Astrocyte (in vitro differentiated cells and primary cell): ENCODE results near the gene HS2ST1. TPM values are rescaled to one million over a fixed set of nuclear protein-coding genes. Genes with fewer than 3 reads are reported as not detected.

Source experiments
- DNase-seq: peaks from one replicate; pipeline ENCODE4 v3.0.0-alpha.2; 2010; ENCODE audit warnings: low read depth
- FAIRE-seq: peaks from 2 replicates; lab custom pipeline; 2011; peaks lifted over from hg19 to GRCh38; lab: Jason Lieb, UNC
- H2AFZ ChIP-seq: 2 replicates; pipeline ENCODE4 v1.6.0; 2012; ENCODE audit warnings: low read depth, low read length, inconsistent platforms
- H3K27ac ChIP-seq: 2 replicates; pipeline ENCODE4 v1.5.1; 2011; ENCODE audit warnings: low read depth, low read length, inconsistent platforms
- H3K27me3 ChIP-seq: 2 replicates; pipeline ENCODE4 v1.6.0; 2011; ENCODE audit warnings: low read length, inconsistent platforms; ENCODE audit not compliant: insufficient read depth
- H3K36me3 ChIP-seq: 2 replicates; pipeline ENCODE4 v1.5.1; 2011; ENCODE audit warnings: low read length, inconsistent platforms; ENCODE audit not compliant: insufficient read depth
- H3K4me1 ChIP-seq: 2 replicates; pipeline ENCODE4 v1.5.1; 2011; ENCODE audit warnings: low read length, inconsistent platforms; ENCODE audit not compliant: insufficient read depth
- H3K4me2 ChIP-seq: 2 replicates; pipeline ENCODE4 v1.6.0; 2012; ENCODE audit warnings: low read length, inconsistent platforms
- H3K4me3 ChIP-seq: 2 replicates; pipeline ENCODE4 v1.5.1; 2011; ENCODE audit warnings: low read depth, mild to moderate bottlenecking, low read length, inconsistent platforms; ENCODE audit not compliant: insufficient read depth
- H3K79me2 ChIP-seq: 2 replicates; pipeline ENCODE4 v1.6.0; 2012; ENCODE audit warnings: mild to moderate bottlenecking, low read length, inconsistent platforms; ENCODE audit not compliant: insufficient read depth
- H3K9ac ChIP-seq: 2 replicates; pipeline ENCODE4 v1.6.0; 2012; ENCODE audit warnings: mild to moderate bottlenecking, low read length, inconsistent platforms
- H3K9me3 ChIP-seq: 2 replicates; pipeline ENCODE4 v1.5.1; 2012; ENCODE audit warnings: low read depth, mild to moderate bottlenecking, low read length, inconsistent platforms; ENCODE audit not compliant: insufficient read depth
- H4K20me1 ChIP-seq: 2 replicates; pipeline ENCODE4 v1.6.0; 2012; ENCODE audit warnings: low read length, inconsistent platforms; ENCODE audit not compliant: insufficient read depth
- H3K27ac Mint-ChIP-seq: one replicate; pipeline ENCODE4 v1.8.0; 2021; ENCODE audit warnings: mild to moderate bottlenecking, mixed read lengths; ENCODE audit not compliant: unreplicated experiment
- H3K27me3 Mint-ChIP-seq: one replicate; pipeline ENCODE4 v1.8.0; 2021; ENCODE audit warnings: low read depth, mixed read lengths; ENCODE audit not compliant: unreplicated experiment
- H3K36me3 Mint-ChIP-seq: one replicate; pipeline ENCODE4 v1.8.0; 2021; ENCODE audit warnings: low read depth, mixed read lengths; ENCODE audit not compliant: unreplicated experiment
- H3K4me1 Mint-ChIP-seq: one replicate; pipeline ENCODE4 v1.8.0; 2021; ENCODE audit warnings: low read depth, mixed read lengths; ENCODE audit not compliant: unreplicated experiment
- H3K4me3 Mint-ChIP-seq: one replicate; pipeline ENCODE4 v1.8.0; 2021; ENCODE audit warnings: mild to moderate bottlenecking, moderate library complexity, mixed read lengths; ENCODE audit not compliant: unreplicated experiment
- H3K9me3 Mint-ChIP-seq: one replicate; pipeline ENCODE4 v1.8.0; 2021; ENCODE audit warnings: mild to moderate bottlenecking, mixed read lengths; ENCODE audit not compliant: unreplicated experiment
- CTCF ChIP-seq: IDR thresholded peaks from 2 replicates; pipeline ENCODE4 v1.5.1; 2011; ENCODE audit warnings: low read depth, mild to moderate bottlenecking, inconsistent platforms, low read length, moderate library complexity; ENCODE audit not compliant: insufficient read depth
- EZH2 ChIP-seq: IDR thresholded peaks from 2 replicates; pipeline ENCODE4 v1.6.1; 2012; ENCODE audit warnings: mild to moderate bottlenecking, low read length, inconsistent platforms; ENCODE audit not compliant: insufficient read depth
- total RNA-seq: library from RNA; stranded (reverse); gene quantifications from 2 replicates; pipeline ENCODE4 v1.2.1, GENCODE V29; 2021

HS2ST1 gene
- total RNA-seq, 1 donor from 2014 or later, result 34.7 TPM

DNA sequence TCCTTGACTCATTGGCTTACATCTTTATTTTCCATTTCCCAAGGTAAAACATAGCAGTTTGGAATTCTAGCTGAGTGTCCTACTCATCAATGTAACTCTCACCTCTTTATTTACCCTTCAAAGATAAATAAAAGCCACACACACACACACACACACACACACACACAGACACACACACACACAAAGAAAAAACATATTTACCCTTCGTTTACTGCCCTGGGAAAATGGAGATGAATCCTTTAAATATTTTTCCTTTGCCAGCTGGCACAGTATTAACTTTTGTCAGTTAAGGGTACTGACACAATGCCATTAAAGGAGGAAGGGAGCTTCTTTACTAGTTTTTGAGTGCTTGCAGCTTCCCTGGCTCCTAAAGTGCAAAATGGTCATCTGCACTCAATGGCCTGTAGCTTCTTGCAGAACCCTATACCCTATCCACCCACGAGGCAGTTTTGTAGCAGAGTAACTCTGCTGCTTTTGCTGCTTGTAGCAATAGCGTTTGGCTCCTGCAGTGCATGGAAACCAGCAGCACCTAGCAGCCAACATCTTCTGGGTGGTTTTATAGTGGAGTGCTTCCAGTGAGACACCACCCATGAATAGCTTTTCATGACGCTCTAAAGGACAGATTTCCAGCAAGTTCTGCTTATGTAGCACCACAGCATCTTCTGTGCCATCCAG lies 103.7 kb downstream of the HS2ST1 start:
- H2AFZ ChIP-seq, result no peak overlapping the region
- H3K4me2 ChIP-seq, result no peak overlapping the region
- TF ChIP-seq EZH2 (no peak), CTCF (no peak)
- H3K27me3 Mint-ChIP-seq, result no peaks in the 10 kb centered on the region
- no peaks in the 10 kb centered on the region for H3K27me3 ChIP-seq
- H3K79me2 ChIP-seq, result no peaks in the 10 kb centered on the region
- H3K9me3 Mint-ChIP-seq, result peaks cover 10% of the 10 kb centered on the region
- no peak overlapping the region for H3K4me3 ChIP-seq
- H3K9me3 ChIP-seq, result peaks cover 1% of the 10 kb centered on the region
- no peak overlapping the region for H3K9ac ChIP-seq
- no peaks in the 10 kb centered on the region for H3K36me3 ChIP-seq
- no peak for FAIRE-seq
- H3K4me1 Mint-ChIP-seq, result no peaks in the 10 kb centered on the region
- H3K4me1 ChIP-seq, result no peaks in the 10 kb centered on the region
- DNase-seq, result no peak
- no peak overlapping the region for H3K27ac Mint-ChIP-seq
- H4K20me1 ChIP-seq, result peaks cover 3% of the 10 kb centered on the region
- no peak overlapping the region for H3K27ac ChIP-seq
- H3K36me3 Mint-ChIP-seq, result peaks cover 6% of the 10 kb centered on the region
- no peak overlapping the region for H3K4me3 Mint-ChIP-seq

GRCh38 chr1:87023326-87023725 lies 108.9 kb downstream of the HS2ST1 start:
- H2AFZ ChIP-seq, result no peak overlapping the region

More at GRCh38 chr1:87023326-87023725, 108.9 kb downstream of the HS2ST1 start:
- Histone ChIP-seq H3K27ac (no peak overlapping the region), H3K9me3 (no peaks in the 10 kb centered on the region), H3K36me3 (no peaks in the 10 kb centered on the region), H3K4me2 (no peak overlapping the region), H3K27me3 (no peaks in the 10 kb centered on the region), H3K79me2 (no peaks in the 10 kb centered on the region), H4K20me1 (peaks cover 3% of the 10 kb centered on the region), H3K9ac (no peak overlapping the region), H3K4me1 (no peaks in the 10 kb centered on the region), H3K4me3 (no peak overlapping the region)
- FAIRE-seq (no peak), DNase-seq (no peak)
- TF ChIP-seq EZH2 (no peak), CTCF (no peak)
- Mint-ChIP-seq H3K9me3 (no peaks in the 10 kb centered on the region), H3K4me1 (no peaks in the 10 kb centered on the region), H3K27me3 (no peaks in the 10 kb centered on the region), H3K36me3 (no peaks in the 10 kb centered on the region), H3K4me3 (no peak overlapping the region), H3K27ac (no peak overlapping the region)
